ENCODE data around the gene LRRC47.
A peak's percentile ranks its signal among the peaks of the same experiment; 100 is the strongest.
"Not testable (repeated sequence)": the region's sequence is repeated elsewhere in the genome, so short reads cannot be mapped to it uniquely, and the experiment has no call there.

Gene LRRC47

DNA sequence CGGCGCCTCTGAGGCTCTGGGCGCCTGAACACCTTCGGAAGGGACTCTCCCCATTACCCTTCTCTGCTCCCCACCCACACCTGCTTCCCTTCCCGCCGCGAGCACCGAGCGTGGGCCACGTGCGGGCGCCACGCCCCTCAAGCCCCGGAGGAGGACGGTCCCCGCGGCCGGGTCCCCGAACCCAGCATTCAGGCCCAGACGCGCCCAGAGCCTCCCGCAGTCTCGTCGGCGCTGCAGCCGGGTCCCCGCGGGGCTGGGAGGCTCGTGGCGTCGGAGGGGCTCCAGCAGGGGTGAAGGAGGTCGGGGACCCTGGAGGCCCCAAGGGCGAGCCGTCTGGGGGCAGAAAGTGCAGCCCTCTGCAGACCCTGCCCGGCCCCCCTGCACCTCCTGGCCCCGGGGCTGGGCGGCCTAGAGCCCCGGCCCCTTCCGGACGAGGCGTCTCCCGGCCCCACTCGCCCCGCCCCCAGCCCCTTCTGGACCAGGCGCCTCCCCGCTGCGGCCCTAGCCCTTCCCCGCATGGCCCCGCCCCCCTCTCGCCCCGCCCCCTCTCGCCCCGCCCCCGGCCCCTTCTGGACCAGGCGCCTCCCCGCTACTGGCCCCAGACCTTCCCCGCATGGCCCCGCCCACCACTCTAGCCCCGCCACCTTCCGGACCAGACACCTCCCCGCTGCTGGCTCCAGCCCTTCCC is 24.1 kb downstream of the LRRC47 start:
- DNase-seq (ENCODE audit: low spot score) = peak; percentile 70

GRCh38 chr1:3771108-3772026 is 24.9 kb downstream of the LRRC47 start:
- DNase-seq (ENCODE audit: low spot score) = no peak

GRCh38 chr1:3770047-3770765 is 26.1 kb downstream of the LRRC47 start:
- no peak for DNase-seq (ENCODE audit: low spot score)

DNA sequence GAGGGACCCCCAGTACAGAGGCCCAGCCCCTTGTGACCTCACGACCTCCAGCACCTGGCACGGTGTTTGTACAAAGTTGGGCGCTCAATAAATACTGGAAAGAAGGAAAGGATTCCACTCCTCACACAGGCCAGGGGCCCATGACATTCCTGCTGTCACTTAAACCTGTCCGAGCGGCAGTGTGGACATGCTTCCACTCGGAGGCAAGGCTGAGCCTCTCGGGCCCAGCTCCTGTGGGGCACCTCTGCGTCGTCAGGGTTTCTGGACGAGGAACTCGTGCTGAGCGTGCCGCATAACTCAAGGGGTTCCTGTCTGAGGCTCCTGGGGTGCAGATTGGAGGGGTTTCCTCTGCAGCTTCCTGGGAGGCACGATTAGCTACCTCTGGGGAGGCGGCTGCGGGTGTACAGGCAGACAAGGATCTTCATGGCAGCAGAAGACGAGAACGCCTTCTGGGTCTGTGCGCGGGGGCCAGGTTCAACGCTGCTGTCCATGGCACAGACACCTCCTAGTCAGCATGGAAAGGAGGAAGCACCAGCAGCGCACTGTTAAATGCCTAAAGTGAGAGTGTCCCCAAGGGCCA is 27.4 kb downstream of the LRRC47 start:
- no peak for DNase-seq (ENCODE audit: low spot score)

DNA sequence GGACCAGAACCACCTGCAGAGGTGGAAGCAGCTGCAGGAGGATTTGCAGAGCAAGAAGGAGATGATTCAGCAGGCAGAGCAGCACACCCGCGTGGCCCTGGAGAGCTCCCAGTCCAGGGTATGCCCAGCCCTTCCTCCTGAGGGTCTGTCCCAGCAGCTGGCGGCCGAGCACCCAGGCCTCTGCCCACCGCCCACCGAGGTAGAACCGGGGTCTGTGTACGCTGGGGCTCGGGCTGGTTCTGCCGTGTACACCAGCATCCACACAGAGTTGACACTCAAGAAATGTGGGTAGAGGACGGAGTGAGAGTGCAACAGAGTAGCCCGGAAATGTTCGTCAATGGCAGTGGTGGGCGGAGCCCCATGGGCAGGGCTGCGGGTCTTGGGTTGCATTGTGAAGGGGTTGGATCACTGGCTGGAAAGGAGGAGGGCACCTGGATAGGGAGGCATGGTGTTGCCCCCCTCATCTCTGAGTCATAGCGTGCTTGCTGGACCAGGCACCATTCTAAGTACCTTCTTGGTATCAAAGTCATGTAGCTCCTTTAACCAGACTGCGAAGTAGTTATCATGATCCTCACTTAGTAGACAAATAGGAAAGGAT is 28.9 kb downstream of the LRRC47 start:
- no peak for DNase-seq (ENCODE audit: low spot score)

- no peak for DNase-seq (ENCODE audit: low spot score)
Measured at GRCh38 chr1:3763351-3764125, 32.8 kb downstream of the LRRC47 start.

DNA sequence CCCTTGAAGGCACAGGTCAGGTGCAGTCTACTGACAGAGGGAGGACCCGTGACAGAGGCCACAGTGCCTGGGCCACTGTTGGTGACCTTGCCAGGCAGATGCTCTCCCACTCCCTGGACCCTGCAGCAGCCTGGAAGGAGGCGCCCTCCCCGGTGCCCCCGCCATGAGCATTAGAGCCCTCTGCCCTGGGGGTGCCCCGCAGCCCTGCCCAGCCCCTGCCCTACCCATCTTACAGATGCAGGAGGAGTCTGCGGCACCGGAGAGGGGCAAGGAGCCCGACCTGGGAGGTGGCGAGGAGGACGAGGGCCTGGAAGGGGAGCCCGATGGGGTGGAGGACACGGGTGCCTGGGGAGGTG is 33.4 kb downstream of the LRRC47 start:
- no peak for DNase-seq (ENCODE audit: low spot score)

DNA sequence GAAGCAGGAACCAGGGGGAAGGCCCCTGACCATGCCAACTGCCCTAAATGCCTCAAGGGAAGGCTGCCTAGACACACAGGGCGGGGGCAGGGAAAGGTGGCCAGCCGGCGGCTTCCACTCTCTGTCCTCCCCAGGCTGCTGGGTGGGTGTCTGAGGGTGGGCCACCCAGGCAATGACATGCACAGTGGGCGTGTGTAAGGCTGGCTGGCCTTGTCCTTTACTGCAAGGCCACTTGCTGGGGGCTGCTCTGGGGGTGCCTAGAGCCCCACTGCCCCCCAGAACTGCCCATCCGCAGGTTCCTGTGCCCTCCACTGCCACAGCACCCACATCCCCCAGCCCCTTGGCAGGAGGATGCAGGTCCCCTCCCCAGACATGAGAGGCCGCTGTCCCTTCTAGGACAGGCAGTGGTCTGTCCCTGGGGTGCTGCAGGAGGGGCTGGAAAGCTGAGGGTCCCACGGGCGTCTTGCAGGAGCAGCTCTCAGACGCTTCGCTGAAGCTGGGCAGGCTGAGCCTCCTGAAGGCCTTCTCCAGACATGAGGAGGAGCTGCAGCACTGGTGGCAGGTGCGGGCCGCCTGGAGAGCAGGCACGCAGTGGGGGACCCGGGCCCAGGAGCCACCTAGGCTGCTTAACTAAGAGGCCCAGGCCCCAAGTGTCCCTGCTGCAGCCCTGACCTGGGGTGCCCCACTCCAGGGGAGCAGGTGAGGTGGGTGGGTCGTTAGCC is 34.0 kb downstream of the LRRC47 start:
- DNase-seq (ENCODE audit: low spot score) = no peak

DNA sequence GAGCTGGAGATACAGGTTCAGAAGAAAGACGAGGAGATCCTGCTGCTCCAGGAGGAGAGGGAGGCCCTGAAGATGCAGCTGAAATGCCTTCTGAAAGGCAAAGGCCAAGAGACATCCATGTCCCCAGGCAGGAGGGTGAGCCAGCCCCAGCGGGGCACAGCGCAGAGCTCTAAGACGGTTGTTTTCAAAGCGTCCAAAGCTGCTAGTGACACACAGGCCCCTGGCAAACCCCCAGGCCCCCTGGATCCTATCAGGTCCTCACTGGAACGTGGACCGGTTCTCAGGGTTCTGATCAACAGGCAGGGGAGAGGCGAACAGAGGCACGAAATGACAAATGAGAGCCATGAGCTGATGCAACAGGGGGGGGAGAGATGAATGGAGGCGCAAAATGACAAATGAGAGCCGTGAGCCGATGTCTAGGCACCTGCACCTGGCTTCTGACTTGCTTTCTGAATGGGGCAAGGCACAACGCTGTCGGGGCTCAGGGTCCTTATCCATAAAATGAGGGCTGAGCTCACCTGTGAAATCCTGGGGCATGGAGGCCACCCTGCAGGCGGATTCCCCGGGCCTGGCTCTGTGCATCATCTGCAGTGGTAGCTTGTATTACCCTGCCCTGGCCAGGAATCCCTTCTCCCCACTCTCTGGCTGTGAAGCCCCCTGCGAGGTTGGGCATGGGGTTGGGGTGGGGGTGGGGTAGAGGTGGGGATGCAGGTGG is 34.8 kb downstream of the LRRC47 start:
- no peak for DNase-seq (ENCODE audit: low spot score)

DNA sequence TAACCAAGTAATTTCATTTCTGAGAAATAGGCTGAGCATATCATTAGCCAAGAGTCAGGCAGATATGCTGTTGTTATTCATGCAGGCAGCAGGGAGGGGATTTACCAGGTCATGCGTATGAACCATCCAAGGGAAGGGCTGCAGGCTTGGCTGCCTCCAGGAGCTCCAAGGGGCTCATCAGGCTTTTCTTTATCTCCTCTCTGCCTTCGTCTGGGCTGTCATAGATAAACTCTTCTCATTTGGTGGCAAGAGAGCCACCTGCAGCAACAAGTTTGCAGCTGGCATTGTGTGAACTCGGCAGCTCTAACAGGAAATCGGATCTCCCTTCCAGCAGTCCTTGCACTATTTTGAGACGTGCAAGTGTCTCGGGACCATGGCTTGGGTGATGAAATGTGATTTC is 36.5 kb downstream of the LRRC47 start:
- no peak for DNase-seq (ENCODE audit: low spot score)

DNA sequence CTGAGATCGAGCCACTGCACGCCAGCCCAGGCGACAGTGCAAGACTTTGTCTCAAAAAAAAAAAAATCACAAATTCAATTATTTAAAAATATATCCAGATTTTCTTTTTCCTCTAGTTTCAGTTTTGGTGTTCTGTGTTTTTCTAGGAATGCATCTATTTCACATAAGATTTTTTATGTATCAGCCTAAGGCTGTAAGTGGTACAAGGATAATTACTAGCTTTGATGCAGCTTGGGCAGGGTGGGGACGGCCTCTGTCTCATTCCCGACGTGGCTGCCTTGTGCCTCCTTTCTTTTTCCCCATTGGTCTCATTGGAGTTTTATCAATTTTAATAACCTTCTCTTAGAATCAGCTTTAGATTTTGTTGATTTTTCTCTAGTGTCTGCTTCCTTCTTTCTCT is 37.1 kb downstream of the LRRC47 start:
- no peak for DNase-seq (ENCODE audit: low spot score)

- no peak for DNase-seq (ENCODE audit: low spot score)
Measured at GRCh38 chr1:3756394-3756793, 39.9 kb downstream of the LRRC47 start.

DNA sequence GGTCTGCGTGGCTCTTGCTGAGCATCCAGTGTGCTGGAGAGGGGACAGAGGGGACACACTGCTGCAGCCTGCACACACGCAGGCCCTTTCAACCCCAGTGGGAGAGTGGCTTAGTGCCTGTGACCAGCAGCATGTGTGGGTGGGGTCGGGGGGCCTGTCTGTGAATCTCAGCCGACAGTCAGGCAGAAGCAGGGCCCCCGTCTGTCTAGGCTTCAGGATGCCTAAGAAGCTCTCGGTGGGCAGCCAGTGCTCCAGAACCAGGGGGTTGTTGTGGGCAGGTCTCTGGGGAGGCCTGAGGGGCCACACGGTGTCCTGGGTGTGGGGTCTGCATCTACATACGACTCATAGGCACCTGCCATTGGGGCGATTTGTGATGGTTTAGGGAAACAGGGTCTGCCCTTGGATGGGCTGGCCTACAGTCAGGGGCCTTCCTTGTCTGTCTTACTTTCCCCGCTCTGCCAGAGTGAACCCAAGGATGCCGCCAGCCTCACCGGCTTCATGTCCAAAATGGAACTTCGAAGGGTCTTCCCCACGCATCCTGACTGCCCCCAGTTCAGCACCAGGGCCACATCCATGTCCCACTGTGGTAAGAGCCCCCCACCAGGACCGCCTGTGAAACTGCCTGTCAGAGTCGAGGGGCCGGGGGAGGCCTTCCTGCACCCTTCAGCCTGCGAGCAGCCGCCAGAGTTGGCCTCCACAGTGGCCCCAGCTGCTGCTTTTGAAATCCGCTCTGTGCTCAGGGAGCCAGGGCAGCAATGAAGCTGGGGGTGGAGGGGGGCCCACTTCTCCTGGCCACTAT is 42.4 kb downstream of the LRRC47 start:
- DNase-seq (ENCODE audit: low spot score) = no peak

DNA sequence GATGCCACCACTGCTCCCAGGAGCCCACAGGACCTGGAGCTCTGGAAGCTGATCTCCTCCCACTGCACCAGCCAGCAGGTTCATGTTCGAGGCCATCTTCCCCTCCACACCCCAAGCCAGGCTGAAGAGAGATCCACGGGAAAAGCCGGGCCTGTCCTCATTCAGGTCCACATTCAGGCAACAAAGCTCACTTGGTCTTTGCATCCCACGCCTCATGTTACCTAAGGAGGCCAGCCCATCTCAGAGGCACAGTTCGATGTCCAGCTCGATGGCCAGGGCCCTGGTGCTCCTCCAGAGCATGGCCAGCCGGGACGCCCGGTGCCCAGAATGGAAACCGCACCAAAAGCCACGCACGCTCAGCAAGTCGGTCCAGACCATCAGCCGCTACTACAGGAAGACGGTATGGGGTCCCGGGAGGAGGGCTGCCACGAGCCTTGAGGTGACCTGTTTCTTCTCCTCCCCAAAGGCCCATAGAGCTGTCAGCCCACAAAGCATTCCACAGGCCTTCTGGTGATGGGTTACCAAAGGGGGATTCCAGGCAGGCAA is 43.8 kb downstream of the LRRC47 start, which contains the start of gene CCDC27:
Gene CCDC27 (plus strand): TSS at position 51 of the 546 bp plus-strand sequence. CDS start 32 bp downstream, at position 83.
- no peak for DNase-seq (ENCODE audit: low spot score)

GRCh38 chr1:3750741-3751140 is 45.6 kb downstream of the LRRC47 start:
- DNase-seq (ENCODE audit: low spot score) = no peak

DNA sequence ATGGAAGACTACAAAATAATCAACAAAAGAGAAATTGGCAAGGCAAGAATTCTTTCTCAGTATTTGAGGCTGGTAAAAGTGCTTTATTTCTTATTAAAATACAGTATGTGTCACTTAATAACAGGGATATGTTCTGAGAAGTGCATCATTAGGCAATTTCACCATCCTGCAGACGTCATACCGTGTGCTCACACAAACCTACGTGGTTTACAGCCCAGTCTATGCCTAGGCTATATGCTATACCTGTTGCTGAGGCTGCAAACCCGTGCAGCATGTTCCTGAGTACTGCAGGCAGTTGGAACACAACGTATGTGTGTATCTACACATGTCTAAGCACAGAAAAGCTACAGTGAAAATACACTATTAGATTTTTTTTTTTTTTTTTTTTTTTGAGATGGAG is 46.8 kb downstream of the LRRC47 start:
- no peak for DNase-seq (ENCODE audit: low spot score)

DNA sequence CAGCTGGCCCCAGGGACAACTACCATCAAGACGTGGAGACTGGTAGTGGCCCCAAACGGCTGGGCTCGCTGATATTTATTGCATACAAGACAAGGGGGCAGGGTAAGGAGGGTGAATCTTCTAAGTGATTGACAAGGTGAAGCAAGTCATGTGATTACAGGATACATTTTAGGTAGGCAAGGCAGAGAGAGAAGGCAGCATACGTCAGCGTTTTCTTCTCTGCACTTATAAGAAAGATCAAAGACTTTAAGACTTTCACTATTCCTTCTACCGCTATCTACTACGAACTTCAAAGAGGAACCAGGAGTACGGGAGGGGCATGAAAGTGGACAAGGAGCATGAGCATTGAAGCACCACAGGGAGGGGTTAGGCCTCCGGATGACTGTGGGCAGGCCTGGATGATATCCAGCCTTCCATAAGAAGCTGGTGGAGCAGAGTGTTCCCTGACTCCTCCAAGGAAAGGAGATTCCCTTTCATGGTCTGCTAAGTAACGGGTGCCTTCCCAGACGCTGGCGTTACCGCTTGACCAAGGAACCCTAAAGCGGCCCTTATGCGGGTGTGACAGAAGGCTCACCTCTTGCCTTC is 47.9 kb downstream of the LRRC47 start:
- not testable (repeated sequence) for DNase-seq (ENCODE audit: low spot score)

- DNase-seq (ENCODE audit: low spot score) = no peak
Measured at GRCh38 chr1:3747903-3748302, 48.4 kb downstream of the LRRC47 start.

Data from cerebellar cortex (tissue), 1 donor.